Erythroblast (primary cell): ENCODE data around the gene BIN1.

ENCODE experiments used
- DNase-seq, 2 experiments: peaks; one replicate each; lab custom pipeline; 2025; lab: John Stamatoyannopoulos, UW
- GATA1 ChIP-seq: IDR thresholded peaks from 2 replicates; pipeline ENCODE4 v1.6.1; 2011; ENCODE audit warnings: low read depth, mild to moderate bottlenecking, control low read depth, low read length, moderate library complexity
- POLR2A ChIP-seq: IDR thresholded peaks from 2 replicates; pipeline ENCODE4 v1.6.1; 2011; ENCODE audit warnings: mild to moderate bottlenecking, low read length

BIN1 gene, protein sequence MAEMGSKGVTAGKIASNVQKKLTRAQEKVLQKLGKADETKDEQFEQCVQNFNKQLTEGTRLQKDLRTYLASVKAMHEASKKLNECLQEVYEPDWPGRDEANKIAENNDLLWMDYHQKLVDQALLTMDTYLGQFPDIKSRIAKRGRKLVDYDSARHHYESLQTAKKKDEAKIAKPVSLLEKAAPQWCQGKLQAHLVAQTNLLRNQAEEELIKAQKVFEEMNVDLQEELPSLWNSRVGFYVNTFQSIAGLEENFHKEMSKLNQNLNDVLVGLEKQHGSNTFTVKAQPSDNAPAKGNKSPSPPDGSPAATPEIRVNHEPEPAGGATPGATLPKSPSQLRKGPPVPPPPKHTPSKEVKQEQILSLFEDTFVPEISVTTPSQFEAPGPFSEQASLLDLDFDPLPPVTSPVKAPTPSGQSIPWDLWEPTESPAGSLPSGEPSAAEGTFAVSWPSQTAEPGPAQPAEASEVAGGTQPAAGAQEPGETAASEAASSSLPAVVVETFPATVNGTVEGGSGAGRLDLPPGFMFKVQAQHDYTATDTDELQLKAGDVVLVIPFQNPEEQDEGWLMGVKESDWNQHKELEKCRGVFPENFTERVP

DNA sequence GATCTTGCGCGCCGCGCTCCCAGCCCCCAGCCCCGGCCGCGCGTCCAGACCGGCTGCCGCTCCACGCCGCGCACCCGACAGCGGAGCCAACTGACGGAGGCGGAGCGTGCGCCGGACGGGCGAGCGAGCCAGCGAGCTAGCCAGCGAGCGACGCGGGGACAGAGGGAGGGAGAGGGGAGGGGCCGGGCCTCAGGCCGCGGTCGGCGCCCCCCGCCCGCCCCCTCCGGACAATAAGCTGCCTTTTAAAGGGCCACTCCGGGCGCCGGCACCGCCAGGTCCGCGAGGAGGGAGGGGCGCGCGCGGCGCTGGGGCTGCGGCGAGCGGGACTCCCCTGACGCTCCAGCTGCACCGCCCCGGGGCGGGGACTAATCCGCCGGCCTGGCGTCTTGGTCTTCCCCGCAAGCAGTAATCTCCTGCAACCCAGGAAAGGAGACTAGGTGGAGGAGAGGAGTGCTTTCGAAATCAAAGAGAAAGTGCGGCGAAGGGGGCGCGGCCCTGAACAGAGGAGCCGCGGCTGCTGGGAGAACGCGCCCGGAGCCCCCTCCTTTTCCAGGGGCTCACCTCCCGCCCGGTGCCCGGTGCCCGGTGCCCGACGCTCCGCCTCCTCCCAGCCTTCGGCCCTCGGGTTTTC is at the start of gene BIN1:
Gene BIN1 (minus strand): TSS at position 164 of the 631 bp plus-strand sequence. CDS start 211 bp downstream, outside the sequence.
- no peak for TF ChIP-seq GATA1
- no peak for TF ChIP-seq POLR2A
- peak; percentile 49 to 74 for DNase-seq

DNA sequence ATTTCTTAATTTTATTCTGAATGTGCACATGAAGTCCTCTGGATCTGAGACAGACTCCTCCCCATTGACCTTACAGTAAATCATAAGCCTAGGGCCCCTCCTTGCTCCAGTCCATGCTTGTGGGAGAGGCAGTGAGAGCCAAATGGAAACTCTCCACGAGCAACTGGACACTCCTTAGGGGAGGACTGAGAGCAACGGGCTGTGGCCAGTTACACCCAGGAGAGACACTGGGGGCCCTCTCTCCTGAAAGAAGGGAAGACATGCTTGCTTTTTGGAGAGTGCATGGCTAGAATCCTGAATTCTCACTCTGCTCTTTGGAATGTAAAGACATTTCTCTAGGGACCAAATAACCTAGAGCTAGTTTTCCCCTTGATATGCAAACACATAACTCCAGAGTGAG is 49.0 kb upstream of the BIN1 start:
- no peak for TF ChIP-seq GATA1
- TF ChIP-seq POLR2A, result no peak
- DNase-seq, result no peak

DNA sequence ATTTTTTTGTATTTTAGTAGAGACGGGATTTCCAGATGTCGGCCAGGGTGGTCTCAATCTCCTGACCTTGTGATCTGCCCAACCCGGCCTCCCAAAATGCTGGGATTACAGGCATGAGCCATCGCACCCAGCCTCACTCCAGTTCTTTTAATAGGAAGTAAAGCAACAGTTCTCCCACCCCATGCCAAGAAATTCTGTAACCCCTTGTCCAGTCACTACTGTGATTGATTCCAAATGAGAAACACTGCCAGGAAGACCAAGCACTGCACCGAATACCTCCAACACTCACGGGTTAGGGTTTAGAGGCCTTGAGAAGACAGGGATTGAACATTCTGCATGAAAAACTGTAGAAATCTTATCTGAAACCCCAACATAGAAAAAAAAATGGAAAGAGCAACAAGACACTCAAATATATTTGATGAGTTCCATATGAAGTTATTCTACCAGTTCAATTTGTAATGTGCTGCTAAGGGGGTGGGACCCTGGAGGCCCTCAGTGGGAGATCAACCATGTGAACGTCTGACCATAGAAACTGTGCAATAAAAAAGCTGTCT is 48.2 kb upstream of the BIN1 start:
- no peak for TF ChIP-seq GATA1
- TF ChIP-seq POLR2A, result no peak
- DNase-seq, result no peak

DNA sequence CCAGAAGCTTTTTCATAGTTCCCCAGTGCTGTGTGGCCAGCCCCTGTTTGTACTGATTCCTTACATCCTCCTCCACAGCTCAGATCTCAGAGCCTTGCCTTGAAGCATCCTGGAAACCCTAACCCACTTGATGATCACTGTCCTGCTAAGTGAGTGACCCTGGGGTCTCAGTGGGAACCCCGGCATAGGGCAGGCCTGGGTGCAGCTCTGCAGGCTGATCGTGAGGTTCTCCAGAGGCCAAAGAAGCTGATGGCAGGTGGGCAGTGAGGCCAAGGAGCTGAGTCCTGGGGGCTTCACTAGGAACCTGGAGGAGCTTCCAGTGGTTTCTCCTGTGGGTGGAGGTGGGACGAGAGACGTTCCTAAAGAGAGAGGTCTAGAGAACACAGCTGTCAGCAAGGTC is 47.4 kb upstream of the BIN1 start:
- no peak for DNase-seq
- TF ChIP-seq GATA1, result no peak
- no peak for TF ChIP-seq POLR2A

DNA sequence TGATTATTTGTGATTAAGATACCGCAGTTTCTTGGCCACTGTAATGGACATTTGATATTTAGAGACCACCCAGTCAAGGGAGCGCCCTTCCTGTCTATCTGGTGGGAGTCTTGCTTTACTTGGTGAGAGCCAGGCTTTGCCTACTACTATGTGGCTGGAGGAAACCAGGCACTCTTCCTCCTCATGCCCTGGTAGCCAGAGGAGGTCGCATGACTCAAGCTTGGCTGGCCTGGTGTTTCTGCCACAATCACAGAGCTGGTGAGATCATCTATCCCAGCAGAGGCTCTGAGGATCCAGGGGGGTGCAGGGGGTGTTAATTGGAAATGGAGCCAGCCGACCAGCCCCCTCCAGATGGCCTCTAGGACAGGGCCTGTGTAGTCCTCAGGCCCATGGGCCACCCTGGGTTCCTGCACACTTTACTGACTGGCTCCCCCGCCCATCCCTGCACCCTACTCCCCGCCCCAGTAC is 46.8 kb upstream of the BIN1 start:
- TF ChIP-seq GATA1 (no peak), POLR2A (no peak)
- no peak for DNase-seq

DNA sequence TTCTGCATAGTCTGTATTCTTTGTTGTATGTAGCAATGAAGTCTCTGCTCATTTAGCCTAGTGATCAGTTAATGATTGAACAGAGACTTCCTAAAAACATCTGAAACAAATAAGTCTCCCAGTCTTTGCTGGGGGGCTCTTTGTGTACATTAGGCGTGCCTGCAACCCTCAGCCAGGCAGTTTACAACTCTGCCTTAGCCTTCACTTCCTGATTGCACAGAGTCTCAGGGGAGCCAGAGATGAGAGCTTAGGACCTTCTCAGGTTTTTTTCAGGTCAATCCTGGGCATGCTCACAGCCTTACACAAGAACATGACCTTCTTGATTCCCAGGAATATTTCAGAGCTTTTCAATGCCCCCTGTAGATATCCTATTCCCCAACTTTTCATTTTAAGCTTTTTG is 44.0 kb upstream of the BIN1 start:
- TF ChIP-seq GATA1, result no peak
- TF ChIP-seq POLR2A, result no peak
- DNase-seq, result no peak

DNA sequence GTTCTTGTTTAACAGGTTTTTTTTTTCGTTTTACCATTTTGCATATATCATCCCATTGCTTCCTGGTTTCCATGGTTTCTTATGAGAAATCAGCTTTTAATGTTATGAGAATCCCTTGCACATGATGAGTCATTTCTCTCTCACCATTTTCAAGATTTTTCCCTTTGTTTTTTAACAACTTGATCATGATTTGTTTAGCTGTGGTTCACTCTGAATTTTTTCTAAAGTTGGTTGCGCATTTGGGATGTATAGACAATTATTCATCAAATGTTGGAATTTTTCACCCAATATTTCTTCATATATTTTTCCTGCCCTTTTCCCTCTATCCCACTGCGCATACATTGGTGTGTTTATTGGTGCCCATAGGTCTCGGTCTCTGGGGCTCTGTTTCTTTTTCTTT is 42.4 kb upstream of the BIN1 start:
- no peak for DNase-seq
- TF ChIP-seq POLR2A (no peak), GATA1 (no peak)

DNA sequence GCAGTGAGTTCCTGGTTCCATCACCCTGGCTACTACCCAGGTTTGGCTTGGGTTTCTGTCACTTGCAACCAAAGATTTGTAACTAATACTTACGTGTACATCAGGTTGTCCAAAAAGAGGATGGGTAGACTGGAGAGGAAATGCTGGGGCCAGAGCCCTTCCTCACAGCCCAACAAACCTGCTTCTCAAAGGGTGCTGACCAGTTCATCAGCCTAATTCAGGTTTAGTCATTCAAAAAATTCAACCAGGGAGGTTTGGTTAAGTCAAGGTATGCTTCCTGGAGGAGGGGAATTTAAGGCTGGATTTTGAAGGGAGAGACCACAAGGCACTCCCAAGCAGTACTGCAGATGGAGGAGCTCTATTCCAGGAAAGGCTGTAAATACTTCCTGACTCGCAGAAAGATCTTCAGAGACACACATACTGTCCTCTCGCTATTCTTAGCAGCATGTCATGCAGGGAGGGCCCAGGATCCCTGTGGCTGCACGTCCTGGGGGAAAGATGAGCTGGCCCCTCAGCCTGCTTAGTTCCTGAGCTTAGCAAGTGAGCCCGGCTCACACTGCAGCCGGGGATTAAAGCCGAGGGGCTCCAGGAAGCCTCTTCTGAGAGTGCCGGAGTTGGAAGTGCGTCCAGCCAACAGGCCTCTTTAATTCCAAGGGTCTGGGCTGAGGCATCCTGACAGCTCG is 40.0 kb upstream of the BIN1 start:
- TF ChIP-seq GATA1, result no peak
- no peak for TF ChIP-seq POLR2A
- no peak for DNase-seq

DNA sequence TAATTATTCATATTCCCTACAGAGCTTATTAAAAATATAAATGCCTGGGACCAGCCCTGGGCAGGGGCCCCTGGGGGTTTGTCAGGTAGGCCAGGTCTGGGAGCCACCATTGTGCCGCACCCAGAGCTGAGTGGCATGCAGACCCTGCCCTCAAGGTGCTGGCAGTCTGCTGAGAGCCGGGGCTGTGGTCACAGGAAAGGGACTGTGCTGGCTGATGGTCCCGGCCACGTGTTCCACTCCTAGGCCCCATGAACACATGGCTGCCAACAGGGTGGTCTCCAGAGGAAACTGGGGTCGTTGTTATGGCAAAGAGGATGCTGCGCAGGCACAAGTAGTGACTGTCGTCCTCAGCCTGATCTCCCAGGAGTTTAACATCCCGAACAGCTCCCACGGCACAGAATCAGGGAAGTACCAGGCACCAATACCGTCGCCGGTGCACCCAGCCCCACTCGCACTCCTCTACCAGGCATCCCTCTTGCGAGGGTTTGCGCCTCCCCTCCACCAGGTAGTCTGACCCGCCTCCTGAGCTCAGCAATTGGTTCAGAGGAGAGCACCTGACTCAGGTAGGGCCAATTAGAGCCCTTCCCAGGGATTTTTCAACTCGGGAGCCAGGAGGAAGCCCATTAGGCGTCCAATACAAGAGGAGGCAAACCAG is 39.2 kb upstream of the BIN1 start:
- TF ChIP-seq POLR2A, result no peak
- no peak for TF ChIP-seq GATA1
- no peak for DNase-seq

DNA sequence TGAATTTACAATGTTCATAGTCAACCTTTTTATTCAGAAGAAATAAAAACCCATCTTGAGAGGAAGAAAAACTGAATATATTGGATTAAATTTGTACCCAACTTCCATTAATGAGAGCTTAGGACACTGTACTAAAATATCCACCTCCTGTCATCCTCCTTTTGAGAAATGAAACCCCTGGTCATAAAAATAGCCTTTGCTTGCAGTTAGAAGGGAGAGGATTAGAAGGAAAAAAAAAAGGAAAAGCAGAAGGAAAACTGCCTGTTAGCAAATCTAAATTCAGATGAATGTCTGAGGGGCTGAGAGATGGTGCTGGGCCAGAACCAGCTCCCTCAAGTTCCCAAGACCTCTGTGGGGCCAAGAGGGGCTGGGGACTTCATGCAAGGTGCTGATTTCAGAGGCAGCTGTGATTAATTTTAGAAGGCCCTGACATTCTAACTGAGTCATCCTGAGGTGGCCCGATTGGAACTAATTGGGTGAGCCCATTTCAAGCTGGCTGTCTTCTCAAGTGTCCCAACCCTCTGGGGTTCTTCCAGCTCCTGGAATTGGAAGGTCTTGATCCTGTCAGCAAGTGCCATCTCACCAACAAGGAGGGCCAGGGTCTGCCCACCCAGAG is 38.4 kb upstream of the BIN1 start:
- DNase-seq, result no peak

DNA sequence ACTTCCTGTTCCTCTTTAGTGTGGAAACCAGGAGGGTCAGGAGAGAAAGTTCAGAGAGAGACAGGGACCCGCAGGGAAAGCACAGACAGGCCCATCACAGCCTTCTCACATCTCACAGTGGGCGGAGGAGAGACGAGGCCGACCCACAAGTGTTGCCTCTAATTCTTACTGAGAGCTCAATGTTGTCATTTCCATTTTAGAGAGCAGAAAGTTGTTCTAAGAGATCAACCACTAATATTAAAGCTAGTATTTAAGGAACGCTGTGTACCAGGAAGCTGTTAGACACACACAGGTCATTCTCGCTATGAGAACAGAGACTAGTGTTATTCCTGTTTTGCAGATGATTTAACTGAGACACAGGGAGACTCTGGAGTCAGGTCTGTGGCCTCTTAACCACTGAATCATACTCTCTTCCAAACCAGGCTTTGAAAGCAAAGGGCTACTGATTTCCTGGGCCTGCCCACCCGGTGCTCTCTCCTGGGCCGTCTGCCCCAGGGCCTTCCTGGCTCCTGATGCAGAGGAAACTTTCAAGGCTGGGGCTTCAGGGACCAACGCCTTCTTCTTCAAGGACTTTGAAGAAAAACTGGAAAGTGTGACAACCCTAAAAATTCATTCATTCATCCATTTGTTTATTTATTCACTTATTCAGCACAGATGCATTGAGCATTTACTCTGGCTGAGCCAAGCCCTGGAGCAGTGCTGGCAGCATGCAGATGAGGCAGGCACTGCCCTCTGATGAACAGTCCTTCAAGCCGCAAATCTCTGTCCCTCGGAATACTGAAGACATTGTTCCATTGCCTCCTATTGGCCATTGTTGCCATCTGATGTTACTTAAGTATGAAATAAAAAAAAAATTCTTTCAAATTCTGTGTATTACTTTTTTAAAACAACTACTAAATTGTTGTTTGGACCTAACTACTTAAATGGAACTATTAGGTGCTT is 37.2 kb upstream of the BIN1 start:
- no peak for DNase-seq
- TF ChIP-seq POLR2A, result no peak
- TF ChIP-seq GATA1, result no peak

More for the DNA sequence above, 38.4 kb upstream of the BIN1 start:
- TF ChIP-seq GATA1 (no peak), POLR2A (no peak)
